GM18526 (cell line): ENCODE data around the gene PLCD1.

Source experiments
- POLR2A ChIP-seq: IDR thresholded peaks from 3 replicates; pipeline ENCODE4 v1.6.1; 2011; ENCODE audit not compliant: insufficient read length; ENCODE audit errors: extremely low read depth

PLCD1 gene

DNA sequence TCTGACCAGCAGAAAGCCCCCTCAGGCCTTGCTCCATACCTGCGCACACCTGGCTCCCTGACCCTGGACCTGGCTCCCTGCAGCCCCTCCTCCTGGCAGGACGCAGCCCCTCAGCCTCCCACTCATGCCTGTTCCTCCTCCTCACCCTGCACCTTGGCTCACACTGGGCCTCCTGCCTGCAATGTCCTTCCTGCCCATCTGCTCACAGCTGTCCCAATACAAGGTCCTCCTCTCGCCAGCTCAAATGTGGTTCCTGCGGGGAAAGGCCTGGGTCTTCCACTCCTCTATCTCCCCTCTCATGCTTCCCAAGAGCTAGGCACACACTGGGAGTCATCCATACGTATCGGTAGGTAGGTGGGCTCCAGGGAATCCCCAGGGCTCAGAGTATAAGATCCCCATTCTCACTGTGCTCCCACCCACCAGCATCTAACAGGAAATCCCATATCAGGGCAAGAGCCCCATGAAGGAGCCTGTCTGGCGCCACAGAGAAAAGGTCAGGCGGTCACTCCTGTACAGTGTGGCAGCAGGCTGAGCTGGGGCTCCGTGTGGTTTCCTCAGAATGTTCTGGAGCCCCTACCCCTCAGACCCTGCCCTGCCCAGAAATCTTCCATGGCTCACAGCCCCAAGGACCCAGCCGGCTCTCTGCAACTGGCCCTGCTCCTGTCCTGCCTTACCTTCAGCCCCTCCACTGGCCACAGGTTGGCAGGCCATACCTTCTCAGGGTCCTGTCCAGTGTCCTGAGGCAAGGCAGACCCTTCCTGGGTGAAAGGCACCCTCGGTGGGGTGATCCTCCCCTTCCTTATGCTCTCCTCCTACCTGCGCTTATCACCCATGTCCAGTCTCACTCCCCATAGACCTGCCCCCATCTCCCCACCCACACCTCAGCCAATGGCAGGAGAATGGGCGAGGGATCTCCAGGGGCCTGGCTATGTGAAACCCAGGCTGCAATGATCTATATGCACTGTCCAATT, 10.9 kb downstream of the PLCD1 start:
- no peak for TF ChIP-seq POLR2A

DNA sequence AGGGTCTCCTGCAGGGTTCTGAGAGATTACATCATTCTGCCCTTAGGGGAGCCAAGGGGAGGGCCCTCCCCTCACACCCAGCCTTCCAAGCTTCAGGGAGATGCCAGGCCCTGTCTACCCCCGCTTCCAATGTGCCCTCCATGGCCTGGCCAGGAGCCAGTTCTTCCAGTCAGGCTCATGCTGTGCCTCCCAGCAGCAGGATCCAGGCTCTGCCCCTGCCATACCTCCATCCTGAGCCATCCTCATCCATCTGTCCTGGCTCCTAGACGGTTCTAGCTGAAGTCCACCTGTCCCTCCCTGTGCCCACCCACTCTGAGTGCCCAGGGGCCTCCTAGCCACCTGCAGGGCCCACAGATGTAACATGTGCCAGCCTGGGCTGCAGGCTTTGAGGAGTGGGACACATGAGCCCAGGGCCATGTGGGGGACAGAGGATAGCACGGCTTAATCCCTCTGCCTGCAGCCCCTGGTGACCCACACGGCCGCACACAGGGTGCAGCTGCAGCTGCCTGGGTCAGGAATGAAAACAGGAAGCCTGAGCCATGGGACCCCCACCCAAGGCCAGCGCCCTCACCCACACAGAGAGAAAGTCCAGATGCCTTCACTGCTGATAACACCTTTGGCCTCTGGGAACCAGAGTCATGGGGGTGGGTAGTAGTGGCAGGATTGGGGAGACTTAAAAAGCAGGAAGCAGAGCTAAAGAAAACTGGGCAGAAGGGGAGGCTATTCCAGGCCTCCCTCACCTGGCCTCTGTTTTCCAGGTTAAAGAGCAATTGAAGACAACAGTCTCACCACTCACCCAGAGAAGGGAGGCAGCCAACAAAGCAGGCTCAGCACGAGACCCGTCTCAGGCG, 11.8 kb downstream of the PLCD1 start:
- no peak for TF ChIP-seq POLR2A

DNA sequence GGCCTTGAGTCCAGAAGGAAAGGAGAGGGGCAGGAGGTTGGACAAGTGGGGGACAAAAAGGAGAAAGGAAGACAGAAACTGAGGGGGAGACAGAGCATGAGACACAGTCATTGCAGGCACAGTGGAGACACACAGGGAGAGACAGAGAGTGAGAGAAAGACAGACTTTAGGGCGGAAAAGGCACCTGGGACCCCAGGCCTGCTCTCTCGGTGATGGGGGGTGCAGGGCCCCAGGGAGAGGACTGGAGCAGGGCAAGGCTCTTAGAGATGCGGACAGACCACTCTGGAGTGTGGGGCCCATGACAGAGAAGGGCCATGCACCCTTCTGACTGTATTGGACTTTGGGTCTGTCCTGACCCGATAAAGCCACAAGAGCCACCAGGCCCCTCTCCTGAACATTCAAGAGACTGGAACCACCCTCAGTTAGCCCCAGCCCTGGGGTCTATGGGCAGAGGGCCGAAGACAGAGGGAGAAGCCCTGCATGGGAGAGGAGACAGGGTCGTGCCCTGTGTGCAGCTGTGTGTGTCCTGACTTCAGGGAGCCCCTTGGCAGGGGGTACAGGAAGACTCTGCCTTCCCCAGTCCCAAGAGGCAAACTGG, 12.5 kb downstream of the PLCD1 start:
- TF ChIP-seq POLR2A = no peak

DNA sequence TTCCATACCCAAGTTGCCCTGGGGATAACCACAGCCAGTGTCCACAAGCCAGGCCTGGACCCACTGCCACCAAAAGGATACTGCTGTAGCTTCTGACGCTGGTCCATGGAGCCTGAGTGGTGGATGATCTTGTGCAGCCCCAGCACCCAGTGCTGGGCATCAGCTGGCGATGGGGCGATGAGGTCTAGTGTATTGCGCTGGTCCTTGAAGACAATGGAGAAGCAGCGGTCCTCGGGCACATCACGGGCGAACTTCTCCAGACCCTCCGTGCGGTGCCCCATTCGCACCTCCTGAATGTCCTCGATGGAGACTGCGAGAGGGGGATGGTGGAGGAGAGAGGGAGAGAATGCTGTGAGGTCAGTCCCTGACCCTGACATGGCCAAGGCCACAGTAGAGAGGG, 13.0 kb downstream of the PLCD1 start:
- no peak for TF ChIP-seq POLR2A

DNA sequence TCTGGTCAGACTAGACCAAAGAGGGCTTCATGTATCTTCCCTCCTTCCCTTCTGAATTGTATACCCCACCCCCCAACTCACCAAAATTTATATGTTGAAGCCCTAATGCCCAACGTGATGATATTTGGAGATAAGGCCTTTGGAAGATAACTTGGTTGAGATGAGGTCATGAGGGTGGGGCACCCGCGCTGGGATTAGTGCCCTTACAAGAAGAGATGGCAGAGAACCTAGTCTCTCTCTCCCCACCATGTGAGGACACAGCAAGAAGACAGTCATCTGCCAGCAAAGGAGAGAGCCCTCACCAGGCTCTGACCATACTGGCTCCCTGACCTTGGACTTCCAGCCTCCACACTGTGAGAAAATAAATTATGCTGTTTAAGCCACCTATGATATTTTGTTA, 13.5 kb downstream of the PLCD1 start:
- no peak for TF ChIP-seq POLR2A

DNA sequence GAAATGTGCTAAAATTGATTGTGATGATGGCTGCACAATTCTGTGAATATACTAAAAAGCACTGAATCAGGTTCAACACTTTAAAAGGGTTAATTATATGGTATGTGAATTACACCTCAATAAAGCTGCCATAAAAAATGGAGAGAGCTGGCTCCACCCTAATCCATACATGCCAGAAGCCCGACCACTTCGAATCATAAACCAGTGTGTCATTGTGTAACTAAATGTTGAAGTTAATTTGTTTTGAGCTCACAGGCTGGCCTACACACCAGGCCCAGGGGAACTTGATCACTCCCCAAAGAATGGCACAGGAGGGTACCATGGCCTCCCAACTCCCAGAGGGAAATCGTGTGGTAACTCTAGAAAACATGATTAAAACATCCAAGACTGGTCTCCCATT, 14.0 kb downstream of the PLCD1 start:
- TF ChIP-seq POLR2A = no peak

DNA sequence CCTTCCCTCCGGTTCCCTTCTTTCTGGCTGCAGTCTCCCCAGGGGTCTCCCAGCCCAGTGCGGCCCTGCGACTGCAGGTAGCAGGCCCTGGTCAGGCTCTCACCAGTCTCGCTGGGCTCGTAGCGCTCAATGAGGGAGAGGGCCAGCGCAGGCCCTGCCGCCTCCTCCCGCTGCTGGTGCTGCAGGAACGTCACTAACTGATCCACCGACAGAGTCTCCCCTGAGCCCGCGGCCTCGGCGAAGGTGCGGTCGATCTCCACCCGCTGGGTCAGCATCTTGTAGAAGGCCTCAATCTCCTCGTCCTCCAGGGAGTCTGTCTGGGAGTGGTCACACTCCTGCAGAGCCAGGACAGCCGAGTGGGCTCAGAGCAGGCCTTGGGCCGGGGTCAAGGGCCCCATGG, 18.3 kb downstream of the PLCD1 start:
- TF ChIP-seq POLR2A = no peak

DNA sequence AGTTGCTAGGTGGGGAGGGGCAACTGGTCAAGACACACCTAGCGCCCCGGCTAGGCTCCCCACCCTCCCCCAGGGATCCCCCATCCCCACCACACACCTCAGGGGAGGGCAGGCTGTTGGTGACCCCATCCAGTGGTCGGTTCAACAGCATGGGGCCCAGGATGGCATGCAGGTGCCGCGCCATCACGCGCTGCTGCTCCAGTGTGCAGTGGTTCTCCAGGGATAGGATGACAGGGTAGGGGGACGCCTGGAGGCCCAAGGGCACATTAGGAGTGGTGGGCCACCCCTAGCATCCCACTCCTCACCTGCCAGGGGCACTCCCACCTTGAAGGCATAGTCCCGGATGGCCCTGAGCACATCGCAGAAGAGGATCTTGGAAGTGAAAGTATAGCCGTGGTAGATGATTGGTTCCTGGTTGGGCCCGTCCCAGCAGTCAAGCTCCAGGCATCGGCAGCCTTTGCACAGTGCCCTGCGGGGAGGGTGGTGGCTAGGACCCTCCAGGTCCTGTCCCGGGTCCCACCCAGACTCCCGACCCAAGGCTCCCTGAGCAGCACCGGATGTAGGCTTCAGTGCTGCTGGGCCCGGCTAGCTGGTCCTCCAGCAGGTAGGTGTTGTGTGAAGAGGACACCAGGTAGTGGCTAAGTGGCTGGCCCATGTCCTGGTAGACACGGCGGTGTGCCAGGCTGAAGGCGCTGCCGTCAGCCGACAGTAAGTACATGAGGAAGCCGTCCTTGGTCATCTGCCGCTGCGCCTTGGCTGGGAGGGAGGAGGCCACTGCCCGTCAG, 19.4 kb downstream of the PLCD1 start:
- no peak for TF ChIP-seq POLR2A

DNA sequence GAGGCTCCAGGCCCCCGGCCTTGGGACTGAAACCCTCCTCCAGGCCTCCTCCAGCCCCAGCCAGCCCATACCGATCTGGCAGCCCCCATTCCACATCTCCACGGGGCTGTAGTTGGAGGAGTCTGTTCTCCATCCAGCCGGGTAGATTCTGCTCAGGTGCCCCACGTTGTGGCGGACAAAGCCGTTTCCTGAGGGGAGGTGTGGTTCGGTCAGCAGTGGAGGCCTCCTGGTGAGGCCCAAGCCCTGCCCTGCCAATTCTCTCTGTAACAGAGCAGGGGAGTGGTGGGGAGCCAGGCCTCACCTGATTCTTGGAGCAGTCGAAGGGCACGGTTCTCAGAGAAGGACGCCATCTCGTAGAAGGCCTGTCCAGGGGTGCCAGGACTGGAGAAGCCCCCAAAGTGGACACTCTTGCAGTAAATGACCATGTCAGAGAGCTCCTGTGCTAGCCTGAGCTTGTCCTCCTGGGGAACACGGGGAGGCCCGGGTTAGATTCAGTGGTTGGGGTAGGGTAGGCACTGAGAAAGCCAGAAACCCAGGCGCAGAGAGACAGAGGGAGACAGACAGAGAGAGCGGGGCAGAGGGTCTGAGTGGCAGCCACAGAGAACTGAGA, 20.4 kb downstream of the PLCD1 start:
- no peak for TF ChIP-seq POLR2A

DNA sequence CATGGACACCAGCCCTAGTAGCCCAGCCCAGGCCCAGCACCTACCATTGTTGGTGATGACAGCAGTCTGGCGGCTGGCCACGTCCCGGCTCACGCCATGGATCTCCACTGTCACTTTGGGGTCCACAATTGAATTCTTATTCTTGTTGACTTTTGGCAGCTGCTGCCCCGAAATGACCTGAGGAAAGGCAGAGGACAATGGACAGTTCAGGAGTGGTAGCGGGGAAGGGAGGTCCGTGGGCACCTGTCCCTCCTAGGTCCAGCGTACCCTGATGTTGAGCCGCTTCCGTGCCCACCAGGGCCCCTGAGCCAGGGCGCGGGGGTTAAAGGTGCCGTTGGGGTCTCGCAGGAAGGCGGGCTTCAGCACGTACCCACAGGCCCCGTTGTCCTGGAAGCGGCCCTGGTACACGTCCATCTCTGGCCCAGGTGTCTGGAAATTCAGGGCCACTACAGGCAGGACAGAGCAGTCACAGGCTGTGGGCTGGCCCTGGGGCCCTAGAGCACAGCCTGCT, 21.2 kb downstream of the PLCD1 start:
- no peak for TF ChIP-seq POLR2A

DNA sequence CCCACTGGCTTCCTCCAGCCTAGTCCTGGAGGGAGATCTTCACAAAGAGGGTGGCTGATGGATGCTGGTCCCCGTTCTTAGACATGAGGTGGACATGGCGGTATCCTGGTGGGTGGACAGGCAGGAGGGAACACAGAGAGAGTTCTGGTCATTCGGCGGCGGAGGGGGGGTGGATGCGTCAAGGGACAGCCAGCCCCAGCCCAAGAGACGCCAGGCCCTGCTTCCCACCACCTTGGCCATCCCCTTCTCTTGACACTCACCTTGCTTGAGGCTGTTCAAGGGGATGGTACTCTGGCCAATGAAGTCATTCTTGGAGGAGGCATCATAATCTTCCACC, 21.7 kb downstream of the PLCD1 start:
- no peak for TF ChIP-seq POLR2A

DNA sequence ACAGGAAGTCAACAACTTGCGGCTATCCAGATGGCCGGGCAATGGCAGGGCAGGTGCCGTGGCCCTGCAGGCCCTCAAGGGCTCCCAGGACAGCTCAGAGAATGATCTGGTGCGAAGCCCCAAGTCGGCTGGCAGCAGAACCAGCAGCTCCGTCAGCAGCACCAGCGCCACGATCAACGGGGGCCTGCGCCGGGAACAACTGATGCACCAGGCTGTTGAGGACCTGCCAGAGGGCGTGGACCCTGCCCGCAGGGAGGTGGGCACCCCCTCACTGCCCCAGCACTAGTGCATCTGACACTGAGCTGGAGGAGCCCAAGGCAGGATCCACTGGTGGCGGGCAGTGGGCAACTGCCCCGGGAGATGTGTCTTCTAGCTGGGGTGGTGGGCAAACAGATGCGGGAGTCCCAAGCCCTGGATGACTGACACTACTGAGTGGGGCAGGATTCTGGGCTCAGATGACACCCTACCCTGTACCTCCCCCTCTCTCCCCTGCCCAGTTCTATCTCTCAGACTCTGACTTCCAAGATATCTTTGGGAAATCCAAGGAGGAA, 22.9 kb downstream of the PLCD1 start:
- TF ChIP-seq POLR2A = no peak

DNA sequence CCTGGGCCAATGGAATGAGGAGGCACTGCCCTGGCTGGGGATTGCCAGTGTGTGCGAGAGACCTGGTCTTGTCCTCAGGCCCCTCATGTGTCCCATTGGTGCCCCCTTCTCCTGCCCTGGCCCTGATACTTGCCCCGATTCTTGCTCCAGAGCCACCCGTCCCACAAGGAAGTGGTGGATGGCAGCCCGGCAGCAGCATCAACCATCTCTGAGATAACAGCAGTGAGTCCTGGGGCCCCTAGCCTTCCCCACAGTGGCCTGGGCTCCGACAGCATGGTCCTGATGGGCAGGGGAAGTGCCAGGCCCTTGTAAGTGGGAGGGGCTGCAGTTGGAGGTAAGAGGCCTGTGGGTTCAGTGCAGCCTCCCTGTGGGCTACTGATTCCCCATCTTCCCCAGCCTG, 23.4 kb downstream of the PLCD1 start:
- no peak for TF ChIP-seq POLR2A
